Fibroblast of the conjunctiva (primary cell): ENCODE results near the gene PNO1.
"Not testable (repeated sequence)": the region's sequence is repeated elsewhere in the genome, so short reads cannot be mapped to it uniquely, and the experiment has no call there.

Source experiments
- DNase-seq: peaks from one replicate; pipeline ENCODE4 v3.0.0-alpha.2; 2010; ENCODE audit warnings: low read depth

The PNO1 gene

GRCh38 chr2:68157002-68157401 is 686 bp upstream of the PNO1 start:
- DNase-seq: no peak

- DNase-seq: no peak
Measured at GRCh38 chr2:68158134-68158447, 403 bp downstream of the PNO1 start.

GRCh38 chr2:68163641-68164040 is 6.0 kb downstream of the PNO1 start:
- no peak for DNase-seq

GRCh38 chr2:68167186-68167585 is 9.5 kb downstream of the PNO1 start:
- no peak for DNase-seq

GRCh38 chr2:68169308-68169707 is 11.6 kb downstream of the PNO1 start:
- no peak for DNase-seq

- no peak for DNase-seq
Measured at GRCh38 chr2:68171146-68171545, 13.5 kb downstream of the PNO1 start.

GRCh38 chr2:68171684-68172083 is 14.0 kb downstream of the PNO1 start:
- DNase-seq: no peak

- no peak for DNase-seq
Measured at GRCh38 chr2:68172521-68172920, 14.8 kb downstream of the PNO1 start.

GRCh38 chr2:68172990-68173700 is 15.5 kb downstream of the PNO1 start:
- DNase-seq: no peak

GRCh38 chr2:68175210-68175609 is 17.5 kb downstream of the PNO1 start:
- DNase-seq: not testable (repeated sequence)

GRCh38 chr2:68176657-68177056 is 19.0 kb downstream of the PNO1 start:
- no peak for DNase-seq

GRCh38 chr2:68177541-68177940 is 19.9 kb downstream of the PNO1 start:
- no peak for DNase-seq

GRCh38 chr2:68178432-68178831 is 20.7 kb downstream of the PNO1 start:
- DNase-seq: no peak

- DNase-seq: no peak
Measured at GRCh38 chr2:68178954-68179627, 21.4 kb downstream of the PNO1 start.

- DNase-seq: no peak
Measured at GRCh38 chr2:68182902-68183301, 25.2 kb downstream of the PNO1 start.

- peak; percentile 21 for DNase-seq
Measured at GRCh38 chr2:68185541-68186164, 28.0 kb downstream of the PNO1 start.

- DNase-seq: no peak
Measured at GRCh38 chr2:68187329-68187728, 29.6 kb downstream of the PNO1 start.

GRCh38 chr2:68188831-68189230 is 31.1 kb downstream of the PNO1 start:
- DNase-seq: no peak

GRCh38 chr2:68189991-68190784 is 32.5 kb downstream of the PNO1 start:
- no peak for DNase-seq

GRCh38 chr2:68190991-68191731 is 33.5 kb downstream of the PNO1 start:
- peak; percentile 82 for DNase-seq

- no peak for DNase-seq
Measured at GRCh38 chr2:68193144-68193543, 35.5 kb downstream of the PNO1 start.

GRCh38 chr2:68193787-68194372 is 36.2 kb downstream of the PNO1 start:
- DNase-seq: peak; percentile 37
